Activated gamma-delta T cell treated with Interleukin-2 at 50 U/mL for 16 hours (primary cell): ENCODE data around the gene PRMT1.

Source experiments
- DNase-seq: peaks from one replicate; pipeline ENCODE4 v3.0.0-alpha.2; 2020

Gene PRMT1

DNA sequence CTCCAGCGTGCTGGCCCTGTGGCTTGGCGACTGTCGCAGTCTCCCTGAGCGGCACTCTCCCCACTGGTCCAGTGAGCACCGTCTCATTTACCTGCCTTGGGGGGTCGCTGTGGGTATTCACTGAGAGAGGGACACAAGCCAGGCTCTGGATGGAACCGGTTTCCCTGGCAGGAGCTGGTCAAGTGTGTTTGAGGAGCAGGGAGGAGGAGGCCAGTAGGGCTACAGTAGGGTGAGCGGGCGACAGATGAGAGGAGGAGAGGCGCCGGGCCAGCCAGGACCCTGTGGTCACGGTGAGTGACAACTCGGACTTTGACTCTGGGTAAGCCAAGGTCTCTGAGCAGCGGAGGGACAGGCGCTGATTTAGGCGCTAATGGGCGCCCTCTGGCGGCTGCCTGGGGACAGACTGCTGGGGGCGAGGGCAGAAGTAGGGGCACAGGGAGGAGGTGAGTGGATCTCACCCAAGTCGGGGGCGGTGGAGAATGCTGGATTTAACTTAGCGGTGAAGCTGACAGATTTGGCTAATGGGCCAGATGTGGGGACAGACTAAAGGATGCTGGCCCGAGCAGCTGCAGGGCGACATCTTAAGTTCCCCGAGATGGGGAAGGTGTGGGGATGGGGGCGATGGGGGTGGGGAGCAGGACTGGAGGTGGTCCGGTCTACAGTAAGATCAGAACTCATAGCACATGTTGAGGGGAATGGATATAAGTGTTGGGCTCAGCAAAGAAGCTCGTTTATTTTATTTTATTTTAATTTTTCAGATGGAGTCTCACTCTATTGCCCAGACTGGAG lies 4.7 kb upstream of the PRMT1 start:
- DNase-seq = peak; percentile 77

- no peak for DNase-seq
Measured at GRCh38 chr19:49676136-49676783, 811 bp upstream of the PRMT1 start.

- peak; percentile 98 for DNase-seq
Measured at GRCh38 chr19:49676784-49677230, 264 bp upstream of the PRMT1 start.

DNA sequence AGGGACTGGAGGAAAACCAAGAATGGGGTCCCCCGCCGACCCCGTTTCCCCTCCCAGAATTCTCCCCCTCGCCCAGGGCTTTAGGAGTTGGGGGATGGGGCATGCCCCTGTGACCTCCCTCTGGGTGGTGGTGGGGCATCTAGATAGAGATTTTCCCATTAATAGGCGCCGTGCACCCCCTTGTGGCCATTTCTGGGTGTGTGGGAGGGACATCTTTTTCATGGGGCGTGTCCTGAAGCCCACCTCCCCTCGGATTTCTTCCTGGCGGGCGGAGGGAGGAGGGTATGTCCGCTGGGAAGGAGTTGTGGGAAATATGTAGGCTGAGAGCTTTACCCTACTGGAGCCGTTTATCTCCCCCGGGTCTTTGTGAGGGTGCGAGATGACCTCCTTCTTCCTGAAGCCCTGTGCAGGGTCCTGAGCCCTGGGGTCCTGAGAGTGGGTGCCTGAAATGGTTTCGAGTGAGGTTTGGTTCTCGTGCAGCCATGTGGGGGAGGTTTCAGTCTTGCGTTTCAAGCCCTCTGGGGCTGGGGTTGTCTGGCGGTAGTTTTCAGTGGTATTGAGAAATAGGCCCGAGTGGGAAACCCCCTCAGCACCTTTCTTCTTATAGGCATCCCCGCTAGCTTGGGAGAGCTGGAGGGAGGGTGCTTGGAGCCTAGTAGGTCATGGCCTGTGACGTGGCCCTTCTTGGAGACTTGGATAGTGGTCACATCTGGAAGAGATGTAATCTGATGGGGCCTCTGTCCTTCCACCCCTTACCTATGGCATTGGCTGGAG lies 1.0 kb downstream of the PRMT1 start:
- peak; percentile 77 for DNase-seq

GRCh38 chr19:49678985-49679770 lies 2.1 kb downstream of the PRMT1 start:
- DNase-seq = no peak

GRCh38 chr19:49679771-49680413 lies 2.8 kb downstream of the PRMT1 start:
- DNase-seq = no peak

- peak; percentile 96 for DNase-seq
Measured at GRCh38 chr19:49680421-49681351, 3.6 kb downstream of the PRMT1 start.

- no peak for DNase-seq
Measured at GRCh38 chr19:49681830-49682229, 4.8 kb downstream of the PRMT1 start.

DNA sequence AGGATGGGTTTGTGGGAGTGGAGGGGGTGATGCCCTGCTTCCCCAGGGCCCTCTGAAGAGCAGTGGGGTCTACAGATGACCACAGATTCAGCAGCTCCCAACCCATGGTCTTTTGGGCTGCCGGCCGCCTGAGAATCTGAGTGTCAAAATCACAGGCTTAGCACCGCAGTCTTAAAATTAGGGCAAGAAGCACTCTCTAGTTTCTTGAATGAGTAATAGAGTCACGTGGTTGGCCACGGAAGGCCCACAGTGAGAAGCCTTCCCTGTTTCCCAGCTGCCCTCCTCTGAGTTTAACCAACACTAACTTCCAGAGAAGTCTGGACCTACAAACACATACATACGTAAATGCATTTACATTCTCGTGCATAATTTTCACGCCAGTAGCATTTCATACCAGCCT lies 5.2 kb downstream of the PRMT1 start:
- DNase-seq = no peak

- no peak for DNase-seq
Measured at GRCh38 chr19:49683814-49684250, 6.8 kb downstream of the PRMT1 start.

DNA sequence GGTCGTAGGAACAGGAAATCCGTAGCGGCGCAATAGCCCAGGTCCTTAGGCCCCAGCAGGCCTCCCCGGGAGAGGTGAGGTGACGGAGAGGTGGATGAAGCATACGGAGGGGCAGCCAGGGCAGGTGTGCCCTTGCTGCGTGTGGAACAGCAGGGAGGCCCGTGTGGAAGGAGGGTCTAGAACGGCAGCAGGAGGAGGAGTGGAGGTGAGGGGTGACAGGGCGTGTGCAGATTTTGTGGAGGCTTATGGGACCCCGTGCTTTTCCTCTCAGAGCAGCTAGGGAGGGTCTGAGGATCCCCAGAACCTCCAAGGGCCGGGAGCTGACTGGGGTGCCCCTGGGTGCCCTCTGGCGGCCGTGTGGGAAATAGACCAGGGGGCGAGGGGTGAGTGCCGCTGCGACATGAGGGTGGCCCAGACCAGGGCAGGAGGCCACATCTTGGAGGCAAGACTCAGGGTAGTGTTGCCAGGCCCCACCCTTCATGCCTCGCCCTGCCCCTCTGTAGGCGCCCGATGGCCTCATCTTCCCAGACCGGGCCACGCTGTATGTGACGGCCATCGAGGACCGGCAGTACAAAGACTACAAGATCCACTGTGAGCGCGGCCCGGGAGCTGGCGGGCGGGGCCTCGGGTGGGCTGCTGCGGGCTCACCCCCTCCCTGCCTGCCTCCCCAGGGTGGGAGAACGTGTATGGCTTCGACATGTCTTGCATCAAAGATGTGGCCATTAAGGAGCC lies 7.3 kb downstream of the PRMT1 start:
- no peak for DNase-seq

DNA sequence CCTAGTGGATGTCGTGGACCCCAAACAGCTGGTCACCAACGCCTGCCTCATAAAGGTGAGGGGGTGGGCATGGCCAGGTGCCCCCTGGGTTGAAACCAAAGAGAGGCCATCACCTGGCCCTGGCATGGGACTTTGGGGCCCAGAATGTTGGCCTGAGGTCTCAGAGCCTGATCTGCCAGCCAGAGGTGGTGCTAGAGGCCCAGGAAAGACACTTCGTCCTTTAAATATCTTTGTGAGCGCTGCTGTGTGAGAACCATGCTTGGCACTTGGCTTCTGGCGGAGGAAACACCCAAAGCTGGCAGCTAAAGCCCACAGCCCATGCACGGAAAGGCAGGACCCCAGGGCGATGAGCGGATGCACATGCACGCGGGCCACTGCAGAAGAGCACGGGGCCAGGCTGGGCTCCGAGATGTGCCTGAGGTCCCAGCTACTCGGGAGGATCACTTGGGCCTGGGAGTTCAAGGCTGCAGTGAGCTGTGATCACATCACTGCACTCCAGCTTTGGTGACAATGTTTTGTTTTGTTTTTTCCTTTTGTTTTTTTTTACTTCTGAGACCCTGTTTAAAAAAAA lies 8.0 kb downstream of the PRMT1 start:
- DNase-seq = no peak

- no peak for DNase-seq
Measured at GRCh38 chr19:49685845-49686332, 8.8 kb downstream of the PRMT1 start.

DNA sequence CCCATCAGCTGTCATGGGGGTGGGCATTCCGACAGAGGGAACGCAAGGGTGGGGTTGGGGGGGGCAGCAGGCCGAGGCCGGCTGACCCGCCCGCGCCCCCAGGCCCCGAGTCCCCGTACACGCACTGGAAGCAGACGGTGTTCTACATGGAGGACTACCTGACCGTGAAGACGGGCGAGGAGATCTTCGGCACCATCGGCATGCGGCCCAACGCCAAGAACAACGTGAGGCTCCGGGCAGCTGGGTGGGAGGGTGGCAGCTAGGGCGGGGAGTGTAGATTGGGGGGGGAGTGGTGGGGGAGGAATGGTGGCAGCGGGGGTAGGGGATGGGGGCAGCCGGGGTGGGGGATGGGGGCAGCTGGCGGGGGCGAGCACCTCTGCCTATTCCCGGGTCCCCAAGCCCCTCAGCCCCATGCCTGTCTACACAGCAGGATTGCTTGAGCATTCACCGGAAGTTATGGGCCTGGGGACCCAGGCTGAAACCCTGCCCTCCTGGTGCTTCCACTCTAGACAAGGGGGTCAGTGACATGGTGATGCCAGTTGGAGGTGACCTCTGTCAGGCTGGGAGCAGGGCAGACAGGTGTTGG lies 9.5 kb downstream of the PRMT1 start:
- DNase-seq = no peak

DNA sequence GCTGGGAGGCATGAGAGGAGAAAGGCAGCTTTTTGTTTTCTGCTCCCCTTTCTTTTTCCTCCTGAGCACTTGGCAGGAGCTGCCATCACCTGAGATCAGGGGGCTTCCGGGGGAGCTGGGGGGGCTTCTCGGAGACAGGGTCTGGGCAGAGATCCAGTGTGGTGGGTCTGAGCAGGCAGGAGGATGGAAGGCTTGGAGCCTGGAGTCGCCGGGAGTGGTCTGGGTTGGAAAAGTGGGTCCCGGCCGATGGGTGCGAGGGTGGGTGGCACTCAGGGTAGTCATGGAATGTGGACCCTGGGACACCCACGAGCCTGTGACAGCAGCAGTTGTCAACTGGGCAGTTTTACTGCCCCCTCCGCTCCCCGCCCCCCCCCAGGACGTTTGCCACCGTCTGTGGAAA lies 10.1 kb downstream of the PRMT1 start:
- DNase-seq = no peak

DNA sequence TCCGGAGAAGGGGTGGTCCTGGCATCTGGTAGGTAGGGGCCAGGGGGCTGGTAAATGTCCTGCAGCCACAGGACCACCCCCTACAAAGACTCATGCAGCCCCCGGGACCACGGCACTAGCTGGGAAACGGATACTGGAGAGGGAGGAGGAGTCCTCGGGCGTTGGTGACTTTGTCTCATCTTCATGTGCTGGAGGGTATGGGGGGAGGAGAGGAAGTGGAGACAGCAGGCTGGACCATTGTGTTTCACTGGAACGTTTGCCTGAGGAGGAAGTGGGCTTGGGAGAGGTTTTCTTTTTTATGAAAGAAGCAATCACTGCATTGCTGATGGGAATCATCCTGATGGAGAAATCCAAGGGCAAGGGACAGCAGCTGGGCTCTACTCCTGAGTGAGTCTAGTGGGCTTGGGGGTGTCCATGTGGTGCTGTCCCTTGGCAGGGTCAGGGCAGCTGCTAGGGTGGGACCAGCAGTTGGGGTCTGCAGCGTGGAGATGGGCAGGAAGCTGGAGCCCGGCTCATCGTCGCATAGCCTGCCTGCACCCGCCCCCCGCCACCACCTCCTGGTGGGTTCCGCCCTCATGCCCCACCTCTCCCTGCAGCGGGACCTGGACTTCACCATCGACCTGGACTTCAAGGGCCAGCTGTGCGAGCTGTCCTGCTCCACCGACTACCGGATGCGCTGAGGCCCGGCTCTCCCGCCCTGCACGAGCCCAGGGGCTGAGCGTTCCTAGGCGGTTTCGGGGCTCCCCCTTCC lies 10.7 kb downstream of the PRMT1 start:
- no peak for DNase-seq

GRCh38 chr19:49688531-49689132 lies 11.6 kb downstream of the PRMT1 start:
- no peak for DNase-seq
